GM18870 (cell line): ENCODE results near the gene CCHCR1.
"Not testable (repeated sequence)": the region's sequence is repeated elsewhere in the genome, so short reads cannot be mapped to it uniquely, and the experiment has no call there.

Experiments used
- ATAC-seq: cut with Tn5 transposase; IDR thresholded peaks from one replicate; pipeline ENCODE4 v1.9.1; 2021; ENCODE audit warnings: moderate library complexity; ENCODE audit not compliant: unreplicated experiment

The CCHCR1 gene

GRCh38 chr6:31157513-31158139 lies at the start of gene CCHCR1:
TSS of gene CCHCR1 (minus strand) at chr6:31157802. CDS start at chr6:31157600, 202 bp downstream.
- ATAC-seq, result no peak

GRCh38 chr6:31205638-31206037 lies 48.0 kb upstream of the CCHCR1 start:
- no peak for ATAC-seq

- no peak for ATAC-seq
These were observed 47.1 kb upstream of the CCHCR1 start for GRCh38 chr6:31204751-31205145.

- ATAC-seq, result peak; percentile 58
These were observed 45.9 kb upstream of the CCHCR1 start for GRCh38 chr6:31203345-31203979.

- ATAC-seq, result no peak
These were observed 44.9 kb upstream of the CCHCR1 start for GRCh38 chr6:31202259-31203166.

- not testable (repeated sequence) for ATAC-seq
These were observed 41.5 kb upstream of the CCHCR1 start for GRCh38 chr6:31199105-31199452.

GRCh38 chr6:31197559-31198305 lies 40.1 kb upstream of the CCHCR1 start:
- ATAC-seq, result peak; percentile 53

- not testable (repeated sequence) for ATAC-seq
These were observed 38.8 kb upstream of the CCHCR1 start for GRCh38 chr6:31196251-31197022.

GRCh38 chr6:31195308-31195979 lies 37.8 kb upstream of the CCHCR1 start:
- ATAC-seq, result not testable (repeated sequence)

- ATAC-seq, result no peak
These were observed 36.6 kb upstream of the CCHCR1 start for GRCh38 chr6:31194061-31194834.

GRCh38 chr6:31193206-31193605 lies 35.6 kb upstream of the CCHCR1 start:
- ATAC-seq, result no peak

- ATAC-seq, result not testable (repeated sequence)
These were observed 35.0 kb upstream of the CCHCR1 start for GRCh38 chr6:31192431-31193105.

GRCh38 chr6:31190488-31190887 lies 32.9 kb upstream of the CCHCR1 start:
- ATAC-seq, result no peak

- ATAC-seq, result not testable (repeated sequence)
These were observed 31.6 kb upstream of the CCHCR1 start for GRCh38 chr6:31189223-31189622.

- no peak for ATAC-seq
These were observed 30.2 kb upstream of the CCHCR1 start for GRCh38 chr6:31187780-31188194.

- ATAC-seq, result no peak
These were observed 28.6 kb upstream of the CCHCR1 start for GRCh38 chr6:31186052-31186734.

GRCh38 chr6:31185695-31186051 lies 28.1 kb upstream of the CCHCR1 start:
- not testable (repeated sequence) for ATAC-seq

- ATAC-seq, result not testable (repeated sequence)
These were observed 26.3 kb upstream of the CCHCR1 start for GRCh38 chr6:31183859-31184258.
